ENCODE data around the gene TSHZ1. TPM values are rescaled to one million over a fixed set of nuclear protein-coding genes. Genes with fewer than 3 reads are reported as not detected.

The TSHZ1 gene
- polyA plus RNA-seq, 2 of the 4 experiments (the other 2 are of a cell fraction): 2.2 to 3.0 TPM

DNA sequence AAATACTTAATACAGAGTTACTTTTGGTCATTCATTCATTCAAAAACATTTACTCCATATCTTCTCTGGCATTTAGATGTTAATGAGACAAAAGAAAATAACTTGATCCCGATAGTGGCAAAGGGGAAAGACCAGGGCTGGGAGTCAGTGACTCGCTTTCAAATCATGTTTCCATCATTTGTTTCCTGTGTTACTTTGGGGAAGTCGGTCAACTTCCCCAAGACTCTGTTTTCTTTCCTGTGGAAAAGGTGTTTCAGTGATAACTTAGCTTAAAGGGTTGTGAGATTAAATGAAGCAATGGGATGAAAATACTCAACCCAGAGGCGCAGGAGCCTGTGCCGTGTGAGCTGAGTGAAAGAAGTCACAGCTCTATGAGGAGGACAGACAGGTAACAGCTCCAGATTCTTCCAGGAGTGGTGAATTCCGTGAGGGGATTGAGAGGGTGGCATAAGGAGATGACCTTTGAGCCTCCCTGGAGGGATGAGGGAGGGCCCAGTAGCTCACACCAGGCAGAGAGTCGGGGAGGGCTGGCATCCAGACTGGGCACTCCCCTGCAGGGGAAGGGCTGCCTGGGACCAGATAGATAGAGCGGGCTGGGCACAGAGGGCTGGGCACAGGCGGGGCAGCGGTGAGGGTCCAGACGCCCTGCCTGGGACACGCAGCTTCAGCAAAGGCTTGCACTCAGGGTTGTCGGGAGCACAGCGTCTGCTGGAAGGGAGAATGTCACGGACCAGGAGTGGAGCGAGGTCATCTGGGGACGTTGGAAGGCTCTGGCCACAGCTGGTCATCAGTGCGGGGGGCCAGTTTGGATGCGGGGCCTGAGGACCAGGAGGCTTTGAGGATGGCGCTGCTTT, 70.1 kb downstream of the TSHZ1 start:
- H3K4me1 ChIP-seq: peaks cover 7% of the 10 kb centered on the region; the same call in 1 of the 3 replicates
- ChIA-PET POLR2A (no interaction called here), CTCF (no interaction called here)
- TF ChIP-seq MYC (IDR thresholded peaks at IDR 0.05; ENCODE audit: borderline replicate concordance, low read length) (no peak), PHF8 (IDR thresholded peaks at IDR 0.05; ENCODE audit: borderline replicate concordance, low read depth) (no peak), EP300 (IDR thresholded peaks at IDR 0.05) (no peak), RFX5 (IDR thresholded peaks at IDR 0.05) (no peak), SMC3 (IDR thresholded peaks at IDR 0.05) (no peak), HOXB5 (CRISPR knock-in tag; IDR thresholded peaks at IDR 0.05) (no peak), JUN (IDR thresholded peaks at IDR 0.05) (no peak), POLR2AphosphoS2 (conservative IDR thresholded peaks at IDR 0.05; ENCODE audit: low read length) (no peak), USF2 (IDR thresholded peaks at IDR 0.05) (no peak), CHD2 (IDR thresholded peaks at IDR 0.05; ENCODE audit: low read length, partially characterized antibody) (no peak), FOSL2 (IDR thresholded peaks at IDR 0.05) (no peak), FOSL2 (CRISPR knock-in tag; IDR thresholded peaks at IDR 0.05) (no peak), TFCP2L1 (CRISPR knock-in tag; IDR thresholded peaks at IDR 0.05) (no peak), KDM5A (IDR thresholded peaks at IDR 0.05) (no peak)
- TF ChIP-seq, protein P1, sequence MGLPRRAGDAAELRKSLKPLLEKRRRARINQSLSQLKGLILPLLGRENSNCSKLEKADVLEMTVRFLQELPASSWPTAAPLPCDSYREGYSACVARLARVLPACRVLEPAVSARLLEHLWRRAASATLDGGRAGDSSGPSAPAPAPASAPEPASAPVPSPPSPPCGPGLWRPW (IDR thresholded peaks at IDR 0.05): no peak
- H3K4me3 ChIP-seq: no peak overlapping the region
- ATAC-seq (no peak; a peak in 1 of 6 replicates), FAIRE-seq (no peak), DNase-seq (ENCODE audit: low read depth in 1 of 2, low spot score in 1 of 2) (no peak)
- no peak overlapping the region for H3K27ac ChIP-seq
- no peak overlapping the region for H3K4me2 ChIP-seq
- 76% methylated on average over 15 of the region's 20 CpGs for WGBS (ENCODE audit: missing lambda C conversion rate)
- no peaks in the 10 kb centered on the region for H3K9me3 ChIP-seq

- Histone ChIP-seq H3K4me2 (no peak overlapping the region), H3K4me1 (peaks cover 7% of the 10 kb centered on the region; the same call in 1 of the 3 replicates), H3K27ac (no peak overlapping the region), H3K9me3 (no peaks in the 10 kb centered on the region), H3K4me3 (no peak overlapping the region)
- CTCF ChIA-PET: no interaction called here
- ATAC-seq: no peak
- POLR2A ChIA-PET: no interaction called here
- FAIRE-seq: no peak
- no peak for DNase-seq (ENCODE audit: low read depth in 1 of 2, low spot score in 1 of 2)
- 92% methylated on average over 15 of the region's 15 CpGs for WGBS (ENCODE audit: missing lambda C conversion rate)
- TF ChIP-seq CHD2 (IDR thresholded peaks at IDR 0.05; ENCODE audit: low read length, partially characterized antibody) (no peak), CBX2 (IDR thresholded peaks at IDR 0.05; ENCODE audit: borderline replicate concordance, low read depth) (no peak), ZSCAN20 (CRISPR knock-in tag; IDR thresholded peaks at IDR 0.05) (no peak), HDAC2 (IDR thresholded peaks at IDR 0.05) (no peak), CTCF (IDR thresholded peaks at IDR 0.05) (no peak), HMGXB4 (CRISPR knock-in tag; IDR thresholded peaks at IDR 0.05; ENCODE audit: borderline replicate concordance) (no peak), PBX3 (IDR thresholded peaks at IDR 0.05) (no peak), RARB (CRISPR knock-in tag; IDR thresholded peaks at IDR 0.05) (no peak), JUNB (IDR thresholded peaks at IDR 0.05) (no peak), EHMT2 (IDR thresholded peaks at IDR 0.05; ENCODE audit: low read depth) (no peak), E2F6 (IDR thresholded peaks at IDR 0.05; ENCODE audit: borderline replicate concordance, low read depth) (no peak), FOSB (CRISPR knock-in tag; IDR thresholded peaks at IDR 0.05) (no peak), FOXS1 (CRISPR knock-in tag; IDR thresholded peaks at IDR 0.05) (no peak), ESRRA (IDR thresholded peaks at IDR 0.05; ENCODE audit: borderline replicate concordance, low read length) (no peak), RNF2 (IDR thresholded peaks at IDR 0.05; ENCODE audit: borderline replicate concordance, low read depth) (no peak), BCL3 (IDR thresholded peaks at IDR 0.05) (no peak), RCOR1 (IDR thresholded peaks at IDR 0.05; ENCODE audit: low read depth, low read length) (no peak)
Observed at GRCh38 chr18:75282746-75283145, 72.1 kb downstream of the TSHZ1 start.
